Measurements from ENCODE around the gene NEDD8. TPM values are rescaled to one million over a fixed set of nuclear protein-coding genes. Genes with fewer than 3 reads are reported as not detected.
"Not testable (repeated sequence)": the region's sequence is repeated elsewhere in the genome, so short reads cannot be mapped to it uniquely, and the experiment has no call there.

NEDD8 gene
- total and polyA plus RNA-seq, 7 donors, result 135 to 315 (median 206) TPM

GRCh38 chr14:24226473-24226872, 5.7 kb downstream of the NEDD8 start:
- Histone ChIP-seq H3K4me3 (no peak overlapping the region), H3K27ac (no peak overlapping the region), H3K4me1 (peaks cover 12% of the 10 kb centered on the region), H3K27me3 (ENCODE audit: insufficient read depth in 3 of 3, low read length in 2 of 3) (no peaks in the 10 kb centered on the region), H3K36me3 (ENCODE audit: insufficient read depth in 1 of 2, low read depth in 1 of 2) (peaks cover 0 to 24% of the 10 kb centered on the region in 2 donors), H3K9me3 (no peaks in the 10 kb centered on the region)
- WGBS, 3 donors, result 44 to 58% (median 53%) methylated on average over 1 of the region's 1 CpG
- no peak for TF ChIP-seq CTCF (IDR thresholded peaks at IDR 0.05)
- intact Hi-C loops (cut with DNase I), result no loop called here
- ATAC-seq (no peak), DNase-seq (no peak)

- DNase-seq, result no peak
- H3K4me1 ChIP-seq, result peaks cover 3% of the 10 kb centered on the region
- 61 to 74% (median 68%) methylated on average over 7 of the region's 7 CpGs for WGBS, 3 donors
- intact Hi-C loops (cut with DNase I), result no loop called here
- no peaks in the 10 kb centered on the region for H3K27me3 ChIP-seq (ENCODE audit: insufficient read depth in 3 of 3, low read length in 2 of 3)
- ATAC-seq, result peak in 2 of 4 donors; percentile 31
- H3K36me3 ChIP-seq (ENCODE audit: insufficient read depth in 1 of 2, low read depth in 1 of 2), result peaks cover 0 to 22% of the 10 kb centered on the region in 2 donors
- H3K27ac ChIP-seq, result peak overlapping the region; percentile 53
- no peaks in the 10 kb centered on the region for H3K9me3 ChIP-seq
- no peak for TF ChIP-seq CTCF (IDR thresholded peaks at IDR 0.05)
- H3K4me3 ChIP-seq, result no peak overlapping the region
These were observed 7.5 kb downstream of the NEDD8 start for GRCh38 chr14:24224618-24225071.

GRCh38 chr14:24222987-24223386, 9.2 kb downstream of the NEDD8 start:
- peaks cover 0 to 16% of the 10 kb centered on the region in 2 donors for H3K36me3 ChIP-seq (ENCODE audit: insufficient read depth in 1 of 2, low read depth in 1 of 2)
- ATAC-seq; H3K27me3 ChIP-seq (ENCODE audit: insufficient read depth in 3 of 3, low read length in 2 of 3); H3K9me3 ChIP-seq; H3K27ac ChIP-seq; DNase-seq; intact Hi-C loops (cut with DNase I); H3K4me1 ChIP-seq; H3K4me3 ChIP-seq: not testable (repeated sequence)
- WGBS, 3 donors, result 98 to 100% (median 99%) methylated on average over 4 of the region's 4 CpGs

GRCh38 chr14:24219521-24219920, 12.6 kb downstream of the NEDD8 start:
- DNase-seq, result no peak
- Histone ChIP-seq H3K9me3 (no peaks in the 10 kb centered on the region), H3K4me3 (no peak overlapping the region), H3K27me3 (ENCODE audit: insufficient read depth in 3 of 3, low read length in 2 of 3) (no peaks in the 10 kb centered on the region), H3K36me3 (ENCODE audit: insufficient read depth in 1 of 2, low read depth in 1 of 2) (peaks cover 3 to 21% of the 10 kb centered on the region in 2 donors), H3K4me1 (peaks cover 8% of the 10 kb centered on the region), H3K27ac (no peak overlapping the region)
- no peak for ATAC-seq
- intact Hi-C loops (cut with DNase I), result no loop called here
- TF ChIP-seq CTCF (IDR thresholded peaks at IDR 0.05), result no peak
- WGBS, 3 donors, result 55 to 61% (median 58%) methylated on average over 3 of the region's 3 CpGs

- no peaks in the 10 kb centered on the region for H3K27me3 ChIP-seq (ENCODE audit: insufficient read depth in 3 of 3, low read length in 2 of 3)
- ATAC-seq (no peak), DNase-seq (no peak)
- H3K4me3 ChIP-seq, result no peak overlapping the region
- intact Hi-C loops (cut with DNase I), result no loop called here
- H3K9me3 ChIP-seq, result no peaks in the 10 kb centered on the region
- H3K4me1 ChIP-seq, result peaks cover 8% of the 10 kb centered on the region
- WGBS, 3 donors, result 89 to 95% (median 90%) methylated on average over 4 of the region's 4 CpGs
- H3K36me3 ChIP-seq (ENCODE audit: insufficient read depth in 1 of 2, low read depth in 1 of 2), result peaks cover 3 to 21% of the 10 kb centered on the region in 2 donors
- no peak overlapping the region for H3K27ac ChIP-seq
- no peak for TF ChIP-seq CTCF (IDR thresholded peaks at IDR 0.05)
These were observed 13.1 kb downstream of the NEDD8 start for GRCh38 chr14:24219080-24219479.

GRCh38 chr14:24216876-24217275, 15.3 kb downstream of the NEDD8 start:
- H3K4me3 ChIP-seq; ATAC-seq; intact Hi-C loops (cut with DNase I); H3K27me3 ChIP-seq (ENCODE audit: insufficient read depth in 3 of 3, low read length in 2 of 3); DNase-seq; H3K9me3 ChIP-seq; H3K27ac ChIP-seq: not testable (repeated sequence)
- peaks cover 19% of the 10 kb centered on the region for H3K4me1 ChIP-seq
- 90 to 100% (median 95%) methylated on average over 1 of the region's 1 CpG for WGBS, 3 donors
- peaks cover 3 to 21% of the 10 kb centered on the region in 2 donors for H3K36me3 ChIP-seq (ENCODE audit: insufficient read depth in 1 of 2, low read depth in 1 of 2)
